ENCODE measurements around the gene TXNL4B.

The TXNL4B gene

GRCh38 chr16:72134507-72134906 is 41.1 kb upstream of the TXNL4B start:
- H3K4me3 ChIP-seq (ENCODE audit: low read depth, low read length) = no peak overlapping the region
- peaks cover 0 to 4% of the 10 kb centered on the region in 2 experiments; a peak in 1 of 3 replicates for H3K36me3 ChIP-seq (ENCODE audit: control insufficient read depth in 2 of 2, insufficient read depth in 1 of 2, low read length in 2 of 2)
- H3K4me1 ChIP-seq (ENCODE audit: control insufficient read depth, insufficient read depth, low read length) = no peaks in the 10 kb centered on the region
- ChIA-PET POLR2A (no interaction called here), CTCF (interaction anchor here (1.2 kb wide), 1 partner anchor 10 kb away, joined by 3 read pairs; no protein-coding TSS in a partner anchor)
- peak; percentile 62 for TF ChIP-seq ZNF623 (tag by site-specific recombination; IDR thresholded peaks at IDR 0.05)
- TF ChIP-seq ZNF114 (tag by site-specific recombination; IDR thresholded peaks at IDR 0.05) = no peak
- no peaks in the 10 kb centered on the region for H3K9me3 ChIP-seq (ENCODE audit: control insufficient read depth, insufficient read depth, low read depth, low read length)
- no peak overlapping the region for H3K27ac ChIP-seq (ENCODE audit: extremely low read depth, low read depth, low read length)

GRCh38 chr16:72132726-72133125 is 39.3 kb upstream of the TXNL4B start:
- Histone ChIP-seq H3K36me3 (ENCODE audit: control insufficient read depth in 2 of 2, insufficient read depth in 1 of 2, low read length in 2 of 2) (peaks cover 0 to 9% of the 10 kb centered on the region in 2 experiments; a peak in 1 of 3 replicates), H3K9me3 (ENCODE audit: control insufficient read depth, insufficient read depth, low read depth, low read length) (no peaks in the 10 kb centered on the region), H3K27ac (ENCODE audit: extremely low read depth, low read depth, low read length) (no peak overlapping the region), H3K4me3 (ENCODE audit: low read depth, low read length) (no peak overlapping the region), H3K4me1 (ENCODE audit: control insufficient read depth, insufficient read depth, low read length) (no peaks in the 10 kb centered on the region)
- no peak for TF ChIP-seq ZNF449 (tag by site-specific recombination; IDR thresholded peaks at IDR 0.05)
- TF ChIP-seq ZFP37 (tag by site-specific recombination; IDR thresholded peaks at IDR 0.05) = no peak
- no peak for TF ChIP-seq PRDM4 (tag by site-specific recombination; IDR thresholded peaks at IDR 0.05)
- TF ChIP-seq ZNF341 (tag by site-specific recombination; IDR thresholded peaks at IDR 0.05; ENCODE audit: low read depth) = no peak
- no peak for TF ChIP-seq ZNF701 (tag by site-specific recombination; IDR thresholded peaks at IDR 0.05)
- TF ChIP-seq ZNF560 (tag by site-specific recombination; IDR thresholded peaks at IDR 0.05; ENCODE audit: borderline replicate concordance) = no peak
- no peak for TF ChIP-seq ZNF518A (tag by site-specific recombination; conservative IDR thresholded peaks at IDR 0.05; ENCODE audit: low read depth)
- no peak for TF ChIP-seq ZNF174 (tag by site-specific recombination; IDR thresholded peaks at IDR 0.05)
- no peak for TF ChIP-seq ZBTB26 (tag by site-specific recombination; optimal IDR thresholded peaks at IDR 0.05)
- TF ChIP-seq ZBTB7A (tag by site-specific recombination; IDR thresholded peaks at IDR 0.05; ENCODE audit: low read depth) = no peak
- POLR2A ChIA-PET = interaction anchor here (1.0 kb wide), 1 partner anchor 12 kb away, joined by 3 read pairs; no protein-coding TSS in a partner anchor
- CTCF ChIA-PET = no interaction called here

All from HEK293 (cell line).